Heart left ventricle (tissue), 13 donors: Measurements from ENCODE around the gene SP5.

Experiments
- CTCF ChIP-seq, 12 donors: fragments of 200-600 bp; sonication (generic) in 4 of 12; IDR thresholded peaks; one replicate each; pipeline versions ENCODE4 v1.5.0 to v1.8.0; 2018 to 2022; ENCODE audit warnings: antibody characterized with exemption in 12 of 12, mild to moderate bottlenecking in 5 of 12
- POLR2A ChIP-seq, 2 donors: fragments of 450-650 bp; IDR thresholded peaks; one replicate each; pipeline ENCODE4 v1.6.1; 2017; ENCODE audit warnings: antibody characterized with exemption in 2 of 2, mild to moderate bottlenecking in 2 of 2, moderate library complexity in 2 of 2
- donor health status: ischemic (EF 13 %, LVEDD 7.1; RV severe dilation, severe dysfunction).
- donor health status: DM: no; HTN: yes; CAD: no.
- donor health status: DM: no; HTN: no; CAD: no.
- donor health status: ischemic (EF 25% LVEDD 6.9; RV normal size, moderate dysfunction).
- donor health status: ischemic (EF 25% LVEDD 5.7; RV mildly dilated, moderate dysfunction).
- donor health status: ischemic (EF 35%, LVEDD 5.7; RV mildly dilated, moderate dysfunction).
- donor health status: nonischemic (EF 11% LVEDD 7.7; RV severe dilation, severe dysfunction).
- donor health status: DM: yes; HTN: yes; CAD: no.
- donor health status: PGD.
- donor health status: ischemic (EF 29% LVEDD 5.4; RV normal size, mild dysfunction).
- donor health status: nonischemic (EF 23%, LVEDD 6.1; RV moderate dilation, normal function).

- TF ChIP-seq CTCF (IDR thresholded peaks at IDR 0.05) (no peak), POLR2A (IDR thresholded peaks at IDR 0.05) (no peak)
These were observed 34.8 kb upstream of the SP5 start for GRCh38 chr2:170680172-170680941.
